ENCODE data around the gene CYSLTR1. TPM values are rescaled to one million over a fixed set of nuclear protein-coding genes. Genes with fewer than 3 reads are reported as not detected.

Gene CYSLTR1
- total and polyA plus RNA-seq, 2 experiments from 2014 or later, result 0.11 to 0.43 TPM

- H3K27ac ChIP-seq, result no peak overlapping the region
Measured at GRCh38 chrX:78322863-78323262, 4.5 kb downstream of the CYSLTR1 start.

GRCh38 chrX:78321809-78322208 is 5.6 kb downstream of the CYSLTR1 start:
- H3K27ac ChIP-seq, result no peak overlapping the region
- H4K20me1 ChIP-seq (ENCODE audit: insufficient read depth, poor library complexity, severe bottlenecking), result no peaks in the 10 kb centered on the region
- 62% methylated on average over 2 of the region's 2 CpGs for WGBS (ENCODE audit: low lambda C conversion rate, missing lambda C conversion rate)
- no peaks in the 10 kb centered on the region for H3K36me3 ChIP-seq (replicated peaks; ENCODE audit: insufficient read depth, low read depth)
- no peaks in the 10 kb centered on the region for H3K9me2 ChIP-seq (replicated peaks; ENCODE audit: insufficient read depth)
- H3K4me2 ChIP-seq, result no peak overlapping the region
- no peaks in the 10 kb centered on the region for H3K4me1 ChIP-seq (ENCODE audit: insufficient read depth)
- no peaks in the 10 kb centered on the region for H3K9me3 ChIP-seq (ENCODE audit: low read depth)
- no peaks in the 10 kb centered on the region for H3K79me2 ChIP-seq
- H3K4me3 ChIP-seq, result no peak overlapping the region
- DNase-seq (ENCODE audit: low spot score), result no peak
- no peak for TF ChIP-seq EZH2 (IDR thresholded peaks at IDR 0.05; ENCODE audit: borderline replicate concordance)
- no peak overlapping the region for H2AFZ ChIP-seq
- H3K27me3 ChIP-seq, result no peaks in the 10 kb centered on the region

More at GRCh38 chrX:78322863-78323262, 4.5 kb downstream of the CYSLTR1 start:
- TF ChIP-seq EZH2phosphoT487 (IDR thresholded peaks at IDR 0.05; ENCODE audit: low read depth, severe bottlenecking, unreplicated experiment) (no peak), EZH2 (IDR thresholded peaks at IDR 0.05; ENCODE audit: borderline replicate concordance) (no peak), CTCF (IDR thresholded peaks at IDR 0.05; ENCODE audit: poor library complexity) (no peak)
- no peak overlapping the region for H3K4me2 ChIP-seq
- H2AFZ ChIP-seq, result no peak overlapping the region
- H3K4me3 ChIP-seq, result no peak overlapping the region
- H3K36me3 ChIP-seq (replicated peaks; ENCODE audit: insufficient read depth, low read depth), result no peaks in the 10 kb centered on the region
- no peaks in the 10 kb centered on the region for H4K20me1 ChIP-seq (ENCODE audit: insufficient read depth, poor library complexity, severe bottlenecking)
- H3K4me1 ChIP-seq (ENCODE audit: insufficient read depth), result no peaks in the 10 kb centered on the region
- no peaks in the 10 kb centered on the region for H3K27me3 ChIP-seq
- H3K9me3 ChIP-seq (ENCODE audit: low read depth), result no peaks in the 10 kb centered on the region
- no peaks in the 10 kb centered on the region for H3K9me2 ChIP-seq (replicated peaks; ENCODE audit: insufficient read depth)
- H3K79me2 ChIP-seq, result no peaks in the 10 kb centered on the region
- no peak for DNase-seq (ENCODE audit: low spot score)

GRCh38 chrX:78316265-78316664 is 11.1 kb downstream of the CYSLTR1 start:
- Histone ChIP-seq H3K4me1 (ENCODE audit: insufficient read depth) (no peaks in the 10 kb centered on the region), H3K9me2 (replicated peaks; ENCODE audit: insufficient read depth) (no peaks in the 10 kb centered on the region), H4K20me1 (ENCODE audit: insufficient read depth, poor library complexity, severe bottlenecking) (no peaks in the 10 kb centered on the region), H2AFZ (no peak overlapping the region), H3K27ac (no peak overlapping the region), H3K79me2 (no peaks in the 10 kb centered on the region), H3K4me2 (no peak overlapping the region), H3K27me3 (no peaks in the 10 kb centered on the region), H3K36me3 (replicated peaks; ENCODE audit: insufficient read depth, low read depth) (no peaks in the 10 kb centered on the region), H3K4me3 (no peak overlapping the region), H3K9me3 (ENCODE audit: low read depth) (no peaks in the 10 kb centered on the region)
- TF ChIP-seq CTCF (IDR thresholded peaks at IDR 0.05; ENCODE audit: poor library complexity) (no peak), EZH2phosphoT487 (IDR thresholded peaks at IDR 0.05; ENCODE audit: low read depth, severe bottlenecking, unreplicated experiment) (no peak), EZH2 (IDR thresholded peaks at IDR 0.05; ENCODE audit: borderline replicate concordance) (no peak)
- WGBS (ENCODE audit: low lambda C conversion rate, missing lambda C conversion rate), result 67% methylated on average over 2 of the region's 2 CpGs
- DNase-seq (ENCODE audit: low spot score), result no peak

- H3K27ac ChIP-seq, result no peak overlapping the region
- 48% methylated on average over 2 of the region's 2 CpGs for WGBS (ENCODE audit: low lambda C conversion rate, missing lambda C conversion rate)
- no peaks in the 10 kb centered on the region for H3K4me1 ChIP-seq (ENCODE audit: insufficient read depth)
Measured at GRCh38 chrX:78315745-78316144, 11.7 kb downstream of the CYSLTR1 start.

More at GRCh38 chrX:78315745-78316144, 11.7 kb downstream of the CYSLTR1 start:
- H3K27me3 ChIP-seq, result no peaks in the 10 kb centered on the region
- TF ChIP-seq EZH2 (IDR thresholded peaks at IDR 0.05; ENCODE audit: borderline replicate concordance), result no peak
- TF ChIP-seq EZH2phosphoT487 (IDR thresholded peaks at IDR 0.05; ENCODE audit: low read depth, severe bottlenecking, unreplicated experiment), result no peak
- H2AFZ ChIP-seq, result no peak overlapping the region
- no peak overlapping the region for H3K4me2 ChIP-seq
- H3K79me2 ChIP-seq, result no peaks in the 10 kb centered on the region
- DNase-seq (ENCODE audit: low spot score), result no peak
- H3K36me3 ChIP-seq (replicated peaks; ENCODE audit: insufficient read depth, low read depth), result no peaks in the 10 kb centered on the region
- no peaks in the 10 kb centered on the region for H4K20me1 ChIP-seq (ENCODE audit: insufficient read depth, poor library complexity, severe bottlenecking)
- no peak overlapping the region for H3K4me3 ChIP-seq
- no peaks in the 10 kb centered on the region for H3K9me3 ChIP-seq (ENCODE audit: low read depth)
- H3K9me2 ChIP-seq (replicated peaks; ENCODE audit: insufficient read depth), result no peaks in the 10 kb centered on the region

All from hepatocyte (in vitro differentiated cells).